Muscle of leg (tissue), 11 donors: Measurements from ENCODE around the gene ABCB10. TPM values are rescaled to one million over a fixed set of nuclear protein-coding genes. Genes with fewer than 3 reads are reported as not detected.

ENCODE experiments used
- DNase-seq: peaks from one replicate; pipeline ENCODE4 v3.0.0; 2013
- H3K27ac ChIP-seq: one replicate; pipeline ENCODE4 v1.5.1; 2013; ENCODE audit warnings: mild to moderate bottlenecking, low read length, control low read depth
- H3K27me3 ChIP-seq: one replicate; pipeline ENCODE4 v1.6.1; 2013; ENCODE audit warnings: low read length; ENCODE audit not compliant: control insufficient read depth, insufficient read depth
- H3K36me3 ChIP-seq: one replicate; pipeline ENCODE4 v1.6.1; 2013; ENCODE audit warnings: low read length; ENCODE audit not compliant: control insufficient read depth, insufficient read depth
- H3K4me1 ChIP-seq: one replicate; pipeline ENCODE4 v1.6.1; 2013; ENCODE audit warnings: low read length; ENCODE audit not compliant: control insufficient read depth, insufficient read depth
- H3K4me3 ChIP-seq: one replicate; pipeline ENCODE4 v1.5.1; 2013; ENCODE audit warnings: low read length, control low read depth
- H3K9me3 ChIP-seq: replicated peaks from 2 replicates; pipeline ENCODE4 v1.6.1; 2013; ENCODE audit warnings: low read depth, low read length; ENCODE audit not compliant: control insufficient read depth
- WGBS: methylation state at CpG from one replicate; pipeline ENCODE4 v1.1.5; 2013; ENCODE audit warnings: missing lambda C conversion rate; ENCODE audit not compliant: insufficient coverage; 5-methylcytosine and 5-hydroxymethylcytosine counted together
- polyA plus RNA-seq, 8 donors: library from polyadenylated mRNA; unstranded; fragments of 120-200 nt; gene quantifications; one replicate each; pipeline versions ENCODE4 v1.2.1 to v1.2.3, GENCODE V29; 2013; ENCODE audit warnings: inconsistent platforms in 1 of 8, low replicate concordance in 1 of 8; ENCODE audit not compliant: insufficient read length in 8 of 8, insufficient read depth in 1 of 8
- total RNA-seq: library from RNA; stranded (reverse); fragments of 120-200 nt; gene quantifications from one replicate; pipeline ENCODE4 v1.2.4, GENCODE V29; 2013

The ABCB10 gene
- total and polyA plus RNA-seq, 9 donors = 13.5 to 17.3 (median 14.3) TPM

- DNase-seq = no peak
- WGBS = 94% methylated on average over 2 of the region's 6 CpGs
- Histone ChIP-seq H3K4me1 (no peaks in the 10 kb centered on the region), H3K27ac (no peak overlapping the region), H3K27me3 (no peaks in the 10 kb centered on the region), H3K9me3 (no peaks in the 10 kb centered on the region), H3K36me3 (peaks cover 50% of the 10 kb centered on the region), H3K4me3 (no peak overlapping the region)
Measured at GRCh38 chr1:229539863-229540506, 18.5 kb downstream of the ABCB10 start.

DNA sequence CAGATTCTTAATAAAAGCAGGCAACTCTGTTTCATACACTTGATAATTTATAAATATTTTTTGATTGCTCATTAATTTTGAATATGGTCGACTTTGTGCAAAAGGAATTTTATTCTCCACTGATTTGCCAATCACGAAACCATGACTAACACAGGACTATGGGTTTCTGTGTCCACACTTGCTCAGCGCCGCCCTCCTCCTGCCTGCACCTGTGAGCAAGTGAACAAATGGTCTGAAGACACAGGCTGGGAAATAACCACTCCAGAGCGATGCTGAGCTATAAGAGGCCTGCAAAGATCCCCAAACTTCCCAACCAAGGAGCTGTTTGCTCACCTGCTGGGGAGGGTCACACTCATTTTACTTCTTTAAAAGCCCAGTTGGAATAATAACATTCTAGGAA is 19.6 kb downstream of the ABCB10 start:
- Histone ChIP-seq H3K4me1 (no peaks in the 10 kb centered on the region), H3K27me3 (no peaks in the 10 kb centered on the region), H3K27ac (no peak overlapping the region), H3K36me3 (peaks cover 43% of the 10 kb centered on the region), H3K9me3 (no peaks in the 10 kb centered on the region), H3K4me3 (no peak overlapping the region)
- no CpG with 5 or more reads among the region's 5 CpGs for WGBS
- DNase-seq = no peak

- Histone ChIP-seq H3K36me3 (peaks cover 43% of the 10 kb centered on the region), H3K4me3 (no peak overlapping the region), H3K27me3 (no peaks in the 10 kb centered on the region), H3K9me3 (no peaks in the 10 kb centered on the region), H3K4me1 (no peaks in the 10 kb centered on the region), H3K27ac (no peak overlapping the region)
- no peak for DNase-seq
- WGBS = 84% methylated on average over 2 of the region's 4 CpGs
Measured at GRCh38 chr1:229537894-229538293, 20.6 kb downstream of the ABCB10 start.

GRCh38 chr1:229536982-229537381 is 21.5 kb downstream of the ABCB10 start:
- no peaks in the 10 kb centered on the region for H3K4me1 ChIP-seq
- DNase-seq = no peak
- H3K4me3 ChIP-seq = no peak overlapping the region
- no peaks in the 10 kb centered on the region for H3K27me3 ChIP-seq
- peaks cover 39% of the 10 kb centered on the region for H3K36me3 ChIP-seq
- no peaks in the 10 kb centered on the region for H3K9me3 ChIP-seq
- no peak overlapping the region for H3K27ac ChIP-seq

- H3K4me3 ChIP-seq = no peak overlapping the region
- no peaks in the 10 kb centered on the region for H3K27me3 ChIP-seq
- H3K36me3 ChIP-seq = peaks cover 50% of the 10 kb centered on the region
- no peaks in the 10 kb centered on the region for H3K9me3 ChIP-seq
- no peak for DNase-seq
- no peaks in the 10 kb centered on the region for H3K4me1 ChIP-seq
- H3K27ac ChIP-seq = no peak overlapping the region
Measured at GRCh38 chr1:229535230-229535629, 23.3 kb downstream of the ABCB10 start.

DNA sequence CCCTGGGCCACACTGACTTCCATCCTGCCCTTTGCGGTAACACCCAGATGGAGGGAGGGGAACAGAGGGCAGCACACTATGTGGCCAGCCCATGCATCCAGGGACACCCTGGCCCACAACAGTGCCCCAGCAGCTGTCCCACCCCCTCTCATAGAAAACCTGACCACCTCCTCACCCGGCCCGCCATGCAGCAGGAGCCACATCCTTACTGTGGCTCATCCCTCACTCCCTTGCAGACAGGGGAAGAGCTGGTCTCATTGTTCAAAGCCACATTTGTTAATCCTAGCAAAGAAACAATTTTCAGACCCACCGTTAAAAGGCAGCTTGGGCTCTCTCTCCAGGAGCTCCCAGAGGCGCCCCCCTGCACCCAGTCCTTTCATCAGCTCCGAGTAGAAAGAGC is 27.2 kb downstream of the ABCB10 start:
- no peaks in the 10 kb centered on the region for H3K9me3 ChIP-seq
- peaks cover 54% of the 10 kb centered on the region for H3K36me3 ChIP-seq
- H3K4me3 ChIP-seq = no peak overlapping the region
- no peak overlapping the region for H3K27ac ChIP-seq
- no peaks in the 10 kb centered on the region for H3K4me1 ChIP-seq
- 95% methylated on average over 4 of the region's 6 CpGs for WGBS
- H3K27me3 ChIP-seq = no peaks in the 10 kb centered on the region
- DNase-seq = no peak

DNA sequence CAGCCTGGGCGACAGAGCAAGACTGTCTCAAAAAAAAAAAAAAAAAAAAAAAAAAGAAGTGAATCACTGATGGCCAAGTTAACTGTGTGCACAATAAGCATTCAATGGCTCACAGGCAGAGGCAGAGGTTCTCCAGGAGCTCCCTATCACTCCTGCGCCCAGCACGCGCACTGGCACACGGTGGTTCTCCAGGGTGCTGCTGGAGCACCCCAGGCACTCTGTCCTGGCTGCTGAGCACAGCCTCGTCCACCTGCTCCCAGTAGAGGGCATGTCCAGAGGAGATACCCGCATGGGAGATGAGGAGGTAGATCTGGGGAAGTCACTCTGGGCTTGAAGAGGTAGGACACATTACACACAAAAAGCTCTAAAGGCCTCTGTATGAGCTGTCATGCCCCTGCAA is 28.9 kb downstream of the ABCB10 start:
- Histone ChIP-seq H3K36me3 (peaks cover 62% of the 10 kb centered on the region), H3K27me3 (no peaks in the 10 kb centered on the region), H3K9me3 (no peaks in the 10 kb centered on the region), H3K27ac (no peak overlapping the region), H3K4me1 (no peaks in the 10 kb centered on the region), H3K4me3 (no peak overlapping the region)
- no peak for DNase-seq
- 100% methylated on average over 4 of the region's 7 CpGs for WGBS

DNA sequence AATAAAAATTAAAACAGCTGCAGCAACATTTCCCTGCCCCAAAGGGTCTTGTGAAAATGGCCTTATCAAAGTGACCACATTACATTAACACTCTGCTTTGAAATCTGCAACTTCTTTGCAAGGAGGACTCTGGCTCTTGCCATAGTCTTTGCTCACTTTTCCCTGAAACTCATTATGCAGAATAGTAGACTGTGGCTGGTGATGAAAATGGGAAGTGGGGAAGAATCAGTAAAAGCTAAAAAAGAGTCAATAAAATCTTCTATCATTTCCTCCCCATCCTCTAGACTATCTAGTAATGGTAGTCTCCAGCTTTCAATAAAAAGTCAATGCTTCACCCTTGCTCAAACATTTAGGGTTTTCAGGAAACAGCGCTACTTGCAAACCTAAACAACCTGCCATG is 31.8 kb downstream of the ABCB10 start:
- no peak for DNase-seq
- Histone ChIP-seq H3K4me3 (no peak overlapping the region), H3K36me3 (peaks cover 71% of the 10 kb centered on the region), H3K27ac (no peak overlapping the region), H3K27me3 (no peaks in the 10 kb centered on the region), H3K9me3 (no peaks in the 10 kb centered on the region), H3K4me1 (no peaks in the 10 kb centered on the region)
- WGBS = no CpG with 5 or more reads among the region's 1 CpG

DNA sequence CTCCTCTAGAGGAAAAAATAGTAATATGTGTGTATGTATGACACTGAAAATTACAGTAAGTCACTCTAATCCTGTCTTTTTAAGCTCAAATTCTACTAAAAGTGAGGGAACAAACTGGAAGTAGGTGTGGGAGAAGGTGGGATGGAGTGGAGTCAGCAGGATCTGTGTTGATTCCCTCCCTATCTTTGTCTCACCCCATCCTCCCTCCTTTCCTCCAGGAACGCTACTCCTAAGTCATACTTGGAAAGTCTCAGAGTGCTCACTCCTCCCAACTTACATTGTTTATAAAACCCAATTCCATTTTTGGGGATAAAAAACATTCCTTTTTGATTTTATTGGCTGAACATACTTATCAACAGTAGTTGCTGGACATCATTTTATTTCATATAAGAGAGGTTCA is 35.5 kb downstream of the ABCB10 start:
- peaks cover 60% of the 10 kb centered on the region for H3K36me3 ChIP-seq
- H3K9me3 ChIP-seq = no peaks in the 10 kb centered on the region
- H3K27me3 ChIP-seq = no peaks in the 10 kb centered on the region
- no peaks in the 10 kb centered on the region for H3K4me1 ChIP-seq
- WGBS = no CpG with 5 or more reads among the region's 1 CpG
- H3K27ac ChIP-seq = no peak overlapping the region
- H3K4me3 ChIP-seq = no peak overlapping the region
- no peak for DNase-seq

DNA sequence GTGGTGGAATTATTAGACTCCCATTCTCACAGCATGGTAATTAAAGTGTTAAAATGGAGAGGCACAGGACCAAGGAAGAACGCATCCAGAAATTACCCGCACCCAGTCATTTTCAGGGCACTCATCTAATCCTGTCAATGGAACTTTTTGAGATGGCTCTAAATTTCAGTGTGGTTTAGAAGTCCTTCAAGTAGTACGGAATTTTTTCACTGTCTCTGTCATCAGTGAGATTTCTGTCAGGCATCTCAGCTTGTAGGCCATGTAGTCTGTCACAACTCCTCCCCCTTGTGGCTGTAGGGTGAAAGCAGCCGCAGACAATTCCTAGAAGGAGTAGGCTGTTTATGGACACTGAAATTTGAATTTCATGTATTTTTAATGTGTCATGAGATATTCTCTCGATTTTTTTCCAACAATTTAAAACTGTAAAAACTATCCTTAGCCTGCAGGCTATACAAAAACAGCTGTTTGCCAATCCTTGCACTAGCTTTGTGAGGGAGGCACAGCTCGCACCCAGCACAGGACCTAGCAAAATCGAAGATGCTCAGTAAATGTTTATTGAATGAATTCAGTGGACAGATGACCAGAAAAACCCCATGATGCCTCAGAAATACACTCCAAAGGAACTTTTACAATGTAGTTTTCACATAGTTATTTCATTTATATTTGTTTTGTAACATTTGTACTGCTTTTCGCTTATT is 43.8 kb downstream of the ABCB10 start:
- no peak overlapping the region for H3K4me3 ChIP-seq
- no CpG with 5 or more reads among the region's 8 CpGs for WGBS
- no peak overlapping the region for H3K27ac ChIP-seq

More for the DNA sequence above, 43.8 kb downstream of the ABCB10 start:
- H3K36me3 ChIP-seq = peaks cover 5% of the 10 kb centered on the region
- H3K27me3 ChIP-seq = no peaks in the 10 kb centered on the region
- DNase-seq = peak; percentile 87
- no peaks in the 10 kb centered on the region for H3K9me3 ChIP-seq
- peaks cover 2% of the 10 kb centered on the region for H3K4me1 ChIP-seq
